ENCODE results near the gene KIF16B. TPM values are rescaled to one million over a fixed set of nuclear protein-coding genes. Genes with fewer than 3 reads are reported as not detected.

Gene KIF16B
- total RNA-seq, 1 experiment from 2014 or later = 7.6 TPM

GRCh38 chr20:16350465-16350864, 222.8 kb downstream of the KIF16B start:
- Mint-ChIP-seq H3K4me1 (peaks cover 9% of the 10 kb centered on the region), H3K27ac (no peak overlapping the region), H3K27me3 (ENCODE audit: low read depth) (no peaks in the 10 kb centered on the region), H3K36me3 (no peaks in the 10 kb centered on the region), H3K4me3 (no peak overlapping the region), H3K9me3 (no peaks in the 10 kb centered on the region)
- no peak for ATAC-seq
- no peak for TF ChIP-seq JUN (CRISPR knock-in tag; IDR thresholded peaks at IDR 0.05)
- TF ChIP-seq ZNF317 (CRISPR knock-in tag; IDR thresholded peaks at IDR 0.05; ENCODE audit: borderline replicate concordance, low read depth) = no peak
- TF ChIP-seq ERG (CRISPR knock-in tag; IDR thresholded peaks at IDR 0.05) = no peak
- no peak for TF ChIP-seq FOXJ3 (CRISPR knock-in tag; IDR thresholded peaks at IDR 0.05; ENCODE audit: borderline replicate concordance)
- TF ChIP-seq GTF2I (CRISPR knock-in tag; conservative IDR thresholded peaks at IDR 0.05) = no peak
- TF ChIP-seq ATF2 (CRISPR knock-in tag; IDR thresholded peaks at IDR 0.05; ENCODE audit: borderline replicate concordance, low read depth) = no peak
- no peak for TF ChIP-seq IRF2 (CRISPR knock-in tag; IDR thresholded peaks at IDR 0.05; ENCODE audit: borderline replicate concordance, low read depth)
- no peak for TF ChIP-seq ZNF121 (CRISPR knock-in tag; IDR thresholded peaks at IDR 0.05)
- no peak for TF ChIP-seq NFATC4 (CRISPR knock-in tag; IDR thresholded peaks at IDR 0.05)
- TF ChIP-seq ESRRA (CRISPR knock-in tag; IDR thresholded peaks at IDR 0.05; ENCODE audit: borderline replicate concordance) = no peak
- TF ChIP-seq MXD4 (CRISPR knock-in tag; IDR thresholded peaks at IDR 0.05; ENCODE audit: borderline replicate concordance) = no peak
- no peak for TF ChIP-seq AR (CRISPR knock-in tag; IDR thresholded peaks at IDR 0.05)
- TF ChIP-seq GRHL2 (CRISPR knock-in tag; IDR thresholded peaks at IDR 0.05; ENCODE audit: insufficient replicate concordance, severe bottlenecking) = no peak
- no peak for TF ChIP-seq PREB (CRISPR knock-in tag; IDR thresholded peaks at IDR 0.05; ENCODE audit: borderline replicate concordance)
- TF ChIP-seq CREB1 (CRISPR knock-in tag; IDR thresholded peaks at IDR 0.05) = no peak
- no peak for TF ChIP-seq KAT7 (CRISPR knock-in tag; IDR thresholded peaks at IDR 0.05; ENCODE audit: borderline replicate concordance)
- TF ChIP-seq TCF7 (CRISPR knock-in tag; IDR thresholded peaks at IDR 0.05; ENCODE audit: low read depth) = no peak
- TF ChIP-seq ZNF263 (CRISPR knock-in tag; IDR thresholded peaks at IDR 0.05; ENCODE audit: low read depth) = no peak
- ChIA-PET CTCF (no interaction called here), POLR2A (no interaction called here)
- no peak for DNase-seq (ENCODE audit: low spot score)

- ATAC-seq = no peak
- DNase-seq (ENCODE audit: low spot score) = no peak
- TF ChIP-seq FOXK1 (CRISPR knock-in tag; IDR thresholded peaks at IDR 0.05) (no peak), ATF1 (CRISPR knock-in tag; IDR thresholded peaks at IDR 0.05) (no peak), USF1 (CRISPR knock-in tag; IDR thresholded peaks at IDR 0.05) (no peak), PRDM15 (CRISPR knock-in tag; IDR thresholded peaks at IDR 0.05) (no peak), ELF4 (CRISPR knock-in tag; IDR thresholded peaks at IDR 0.05; ENCODE audit: low read depth) (no peak), TP53 (CRISPR knock-in tag; IDR thresholded peaks at IDR 0.05) (no peak), CREM (CRISPR knock-in tag; IDR thresholded peaks at IDR 0.05) (no peak), NFE2L1 (CRISPR knock-in tag; IDR thresholded peaks at IDR 0.05) (no peak)
Observed at GRCh38 chr20:16349523-16350260, 223.6 kb downstream of the KIF16B start.

More at GRCh38 chr20:16349523-16350260, 223.6 kb downstream of the KIF16B start:
- H3K4me1 Mint-ChIP-seq = peaks cover 9% of the 10 kb centered on the region
- no peaks in the 10 kb centered on the region for H3K27me3 Mint-ChIP-seq (ENCODE audit: low read depth)
- ChIA-PET POLR2A (no interaction called here), CTCF (no interaction called here)
- H3K27ac Mint-ChIP-seq = no peak overlapping the region
- no peak overlapping the region for H3K4me3 Mint-ChIP-seq
- no peaks in the 10 kb centered on the region for H3K36me3 Mint-ChIP-seq
- no peaks in the 10 kb centered on the region for H3K9me3 Mint-ChIP-seq

All from WTC11 (cell line).